Astrocyte (in vitro differentiated cells and primary cell): ENCODE measurements around the gene UBE2S. TPM values are rescaled to one million over a fixed set of nuclear protein-coding genes. Genes with fewer than 3 reads are reported as not detected.

Experiments used
- DNase-seq: peaks from one replicate; pipeline ENCODE4 v3.0.0-alpha.2; 2010; ENCODE audit warnings: low read depth
- FAIRE-seq: peaks from 2 replicates; lab custom pipeline; 2011; peaks lifted over from hg19 to GRCh38; lab: Jason Lieb, UNC
- H2AFZ ChIP-seq: 2 replicates; pipeline ENCODE4 v1.6.0; 2012; ENCODE audit warnings: low read depth, low read length, inconsistent platforms
- H3K27ac ChIP-seq: 2 replicates; pipeline ENCODE4 v1.5.1; 2011; ENCODE audit warnings: low read depth, low read length, inconsistent platforms
- H3K27me3 ChIP-seq: 2 replicates; pipeline ENCODE4 v1.6.0; 2011; ENCODE audit warnings: low read length, inconsistent platforms; ENCODE audit not compliant: insufficient read depth
- H3K36me3 ChIP-seq: 2 replicates; pipeline ENCODE4 v1.5.1; 2011; ENCODE audit warnings: low read length, inconsistent platforms; ENCODE audit not compliant: insufficient read depth
- H3K4me1 ChIP-seq: 2 replicates; pipeline ENCODE4 v1.5.1; 2011; ENCODE audit warnings: low read length, inconsistent platforms; ENCODE audit not compliant: insufficient read depth
- H3K4me2 ChIP-seq: 2 replicates; pipeline ENCODE4 v1.6.0; 2012; ENCODE audit warnings: low read length, inconsistent platforms
- H3K4me3 ChIP-seq: 2 replicates; pipeline ENCODE4 v1.5.1; 2011; ENCODE audit warnings: low read depth, mild to moderate bottlenecking, low read length, inconsistent platforms; ENCODE audit not compliant: insufficient read depth
- H3K79me2 ChIP-seq: 2 replicates; pipeline ENCODE4 v1.6.0; 2012; ENCODE audit warnings: mild to moderate bottlenecking, low read length, inconsistent platforms; ENCODE audit not compliant: insufficient read depth
- H3K9ac ChIP-seq: 2 replicates; pipeline ENCODE4 v1.6.0; 2012; ENCODE audit warnings: mild to moderate bottlenecking, low read length, inconsistent platforms
- H3K9me3 ChIP-seq: 2 replicates; pipeline ENCODE4 v1.5.1; 2012; ENCODE audit warnings: low read depth, mild to moderate bottlenecking, low read length, inconsistent platforms; ENCODE audit not compliant: insufficient read depth
- H4K20me1 ChIP-seq: 2 replicates; pipeline ENCODE4 v1.6.0; 2012; ENCODE audit warnings: low read length, inconsistent platforms; ENCODE audit not compliant: insufficient read depth
- H3K27ac Mint-ChIP-seq: one replicate; pipeline ENCODE4 v1.8.0; 2021; ENCODE audit warnings: mild to moderate bottlenecking, mixed read lengths; ENCODE audit not compliant: unreplicated experiment
- H3K27me3 Mint-ChIP-seq: one replicate; pipeline ENCODE4 v1.8.0; 2021; ENCODE audit warnings: low read depth, mixed read lengths; ENCODE audit not compliant: unreplicated experiment
- H3K36me3 Mint-ChIP-seq: one replicate; pipeline ENCODE4 v1.8.0; 2021; ENCODE audit warnings: low read depth, mixed read lengths; ENCODE audit not compliant: unreplicated experiment
- H3K4me1 Mint-ChIP-seq: one replicate; pipeline ENCODE4 v1.8.0; 2021; ENCODE audit warnings: low read depth, mixed read lengths; ENCODE audit not compliant: unreplicated experiment
- H3K4me3 Mint-ChIP-seq: one replicate; pipeline ENCODE4 v1.8.0; 2021; ENCODE audit warnings: mild to moderate bottlenecking, moderate library complexity, mixed read lengths; ENCODE audit not compliant: unreplicated experiment
- H3K9me3 Mint-ChIP-seq: one replicate; pipeline ENCODE4 v1.8.0; 2021; ENCODE audit warnings: mild to moderate bottlenecking, mixed read lengths; ENCODE audit not compliant: unreplicated experiment
- CTCF ChIP-seq: IDR thresholded peaks from 2 replicates; pipeline ENCODE4 v1.5.1; 2011; ENCODE audit warnings: low read depth, mild to moderate bottlenecking, inconsistent platforms, low read length, moderate library complexity; ENCODE audit not compliant: insufficient read depth
- EZH2 ChIP-seq: IDR thresholded peaks from 2 replicates; pipeline ENCODE4 v1.6.1; 2012; ENCODE audit warnings: mild to moderate bottlenecking, low read length, inconsistent platforms; ENCODE audit not compliant: insufficient read depth
- total RNA-seq: library from RNA; stranded (reverse); gene quantifications from 2 replicates; pipeline ENCODE4 v1.2.1, GENCODE V29; 2021

Gene UBE2S
- total RNA-seq, 1 donor from 2014 or later, result 116 TPM

- H3K36me3 Mint-ChIP-seq, result peaks cover 10% of the 10 kb centered on the region
- H3K4me3 Mint-ChIP-seq, result peak overlapping the region; percentile 61
- Histone ChIP-seq H3K4me2 (no peak overlapping the region), H3K9ac (no peak overlapping the region), H3K4me3 (no peak overlapping the region), H4K20me1 (peaks cover 11% of the 10 kb centered on the region), H3K9me3 (no peaks in the 10 kb centered on the region), H3K4me1 (peaks cover 10% of the 10 kb centered on the region), H3K27ac (no peak overlapping the region), H3K79me2 (no peaks in the 10 kb centered on the region), H2AFZ (no peak overlapping the region), H3K36me3 (no peaks in the 10 kb centered on the region), H3K27me3 (peaks cover 17% of the 10 kb centered on the region)
- peak overlapping the region; percentile 47 for H3K27ac Mint-ChIP-seq
- TF ChIP-seq EZH2, result no peak
- TF ChIP-seq CTCF, result no peak
- H3K4me1 Mint-ChIP-seq, result peaks cover 4% of the 10 kb centered on the region
- DNase-seq (no peak), FAIRE-seq (no peak)
- peaks cover 52% of the 10 kb centered on the region for H3K27me3 Mint-ChIP-seq
- peaks cover 6% of the 10 kb centered on the region for H3K9me3 Mint-ChIP-seq
These were observed 54.9 kb downstream of the UBE2S start for GRCh38 chr19:55352549-55353145.

DNA sequence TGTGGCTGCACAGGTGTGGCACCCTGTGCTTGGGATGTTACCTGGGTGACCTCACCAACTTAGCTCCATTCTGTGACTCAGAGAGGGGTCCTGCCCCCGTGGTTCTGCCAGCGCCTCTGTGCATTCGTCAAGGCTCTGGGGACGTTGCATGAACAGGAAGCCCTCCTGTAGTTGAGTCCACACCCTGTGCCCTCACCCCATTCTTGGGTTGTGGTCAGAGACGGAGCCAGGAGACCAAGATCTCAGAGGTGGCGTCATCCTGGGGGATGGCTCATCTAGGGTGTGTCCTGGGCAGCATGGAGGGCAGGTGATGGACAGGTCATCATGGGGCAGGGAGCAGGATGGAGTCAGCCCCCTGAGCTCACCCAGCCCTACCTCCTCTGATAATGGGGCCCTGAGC, 55.5 kb downstream of the UBE2S start:
- H3K27me3 Mint-ChIP-seq, result peaks cover 47% of the 10 kb centered on the region
- H3K9me3 ChIP-seq, result no peaks in the 10 kb centered on the region

More for the DNA sequence above, 55.5 kb downstream of the UBE2S start:
- Mint-ChIP-seq H3K27ac (no peak overlapping the region), H3K4me3 (no peak overlapping the region), H3K36me3 (peaks cover 10% of the 10 kb centered on the region), H3K9me3 (peaks cover 4% of the 10 kb centered on the region), H3K4me1 (peaks cover 4% of the 10 kb centered on the region)
- Histone ChIP-seq H3K27me3 (peaks cover 17% of the 10 kb centered on the region), H3K4me3 (no peak overlapping the region), H3K9ac (no peak overlapping the region), H3K4me1 (peaks cover 10% of the 10 kb centered on the region), H2AFZ (no peak overlapping the region), H3K4me2 (no peak overlapping the region), H3K27ac (no peak overlapping the region), H3K79me2 (no peaks in the 10 kb centered on the region), H4K20me1 (peaks cover 11% of the 10 kb centered on the region), H3K36me3 (no peaks in the 10 kb centered on the region)
- DNase-seq (no peak), FAIRE-seq (no peak)
- TF ChIP-seq CTCF (no peak), EZH2 (no peak)
